GM19324 (cell line): Measurements from ENCODE around the gene ZNF407.
A peak's percentile ranks its signal among the peaks of the same experiment; 100 is the strongest.

Experiments used
- ATAC-seq: cut with Tn5 transposase; IDR thresholded peaks from one replicate; pipeline ENCODE4 v1.9.1; 2021; ENCODE audit warnings: mild to moderate bottlenecking, moderate library complexity; ENCODE audit not compliant: unreplicated experiment, low FRiP score

Gene ZNF407

DNA sequence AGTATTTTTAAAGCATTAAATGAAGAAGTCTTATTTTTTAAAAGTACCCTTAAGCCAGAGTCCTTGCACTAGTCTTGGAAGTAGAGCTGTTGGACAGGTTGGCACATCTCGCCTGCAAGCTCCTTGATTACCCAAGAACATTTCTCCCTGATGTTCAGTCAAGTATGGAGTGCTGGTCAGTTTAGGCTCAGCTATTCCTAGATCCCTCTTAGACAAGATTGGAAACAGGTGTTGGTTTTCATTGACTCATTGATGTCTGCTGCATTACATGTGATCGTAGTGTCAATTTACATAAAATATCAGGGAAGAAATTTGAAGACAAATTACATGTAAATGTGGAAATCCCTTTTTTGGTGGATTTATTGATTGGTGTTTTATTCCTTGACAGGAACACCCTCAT, 170.4 kb downstream of the ZNF407 start:
- ATAC-seq, result no peak

DNA sequence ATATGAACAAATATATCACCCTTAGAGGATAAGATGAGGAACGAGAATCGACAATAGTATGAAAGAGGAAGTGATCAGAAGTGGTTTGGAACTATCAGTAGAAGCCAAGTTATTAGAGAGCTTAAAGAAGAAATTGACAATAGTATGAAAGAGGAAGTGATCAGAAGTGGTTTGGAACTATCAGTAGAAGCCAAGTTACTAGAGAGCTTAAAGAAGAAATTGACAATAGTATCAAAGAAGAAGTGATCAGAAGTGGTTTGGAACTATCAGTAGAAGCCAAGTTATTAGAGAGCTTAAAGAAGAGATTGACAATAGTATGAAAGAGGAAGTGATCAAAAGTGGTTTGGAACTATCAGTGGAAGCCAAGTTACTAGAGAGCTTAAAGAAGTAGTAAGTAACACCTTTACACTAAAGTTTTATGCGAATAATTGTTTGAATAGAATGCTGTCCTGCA, 175.5 kb downstream of the ZNF407 start:
- peak; percentile 87 for ATAC-seq

- ATAC-seq, result no peak
These were observed 176.8 kb downstream of the ZNF407 start for GRCh38 chr18:74774486-74774885.

DNA sequence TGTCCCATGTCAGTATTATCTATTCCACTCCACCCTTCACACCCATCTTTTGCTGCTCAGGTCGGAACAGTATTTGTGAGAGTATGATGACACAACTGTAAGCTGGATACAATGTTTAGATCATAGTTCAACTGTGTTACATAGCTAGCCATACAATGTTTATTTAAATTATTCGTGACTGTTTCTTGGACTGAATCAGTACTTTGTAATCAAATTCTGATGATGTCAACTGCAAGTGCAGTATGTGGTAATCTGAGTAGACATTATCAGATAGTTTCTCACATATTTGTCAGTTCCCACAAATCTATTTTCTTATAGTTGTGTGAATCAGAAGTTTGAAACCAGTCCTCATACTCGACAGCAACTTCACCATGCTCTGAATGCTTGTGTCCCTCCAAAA, 177.6 kb downstream of the ZNF407 start:
- ATAC-seq, result no peak

GRCh38 chr18:74778191-74778847, 180.6 kb downstream of the ZNF407 start:
- ATAC-seq, result no peak

GRCh38 chr18:74784752-74785151, 187.1 kb downstream of the ZNF407 start:
- ATAC-seq, result no peak

- ATAC-seq, result no peak
These were observed 188.0 kb downstream of the ZNF407 start for GRCh38 chr18:74785632-74786031.

GRCh38 chr18:74788657-74789056, 191.0 kb downstream of the ZNF407 start:
- ATAC-seq, result no peak

- no peak for ATAC-seq
These were observed 191.4 kb downstream of the ZNF407 start for GRCh38 chr18:74789078-74789477.

- ATAC-seq, result no peak
These were observed 192.8 kb downstream of the ZNF407 start for GRCh38 chr18:74790451-74790850.

- ATAC-seq, result no peak
These were observed 194.0 kb downstream of the ZNF407 start for GRCh38 chr18:74791501-74792194.

DNA sequence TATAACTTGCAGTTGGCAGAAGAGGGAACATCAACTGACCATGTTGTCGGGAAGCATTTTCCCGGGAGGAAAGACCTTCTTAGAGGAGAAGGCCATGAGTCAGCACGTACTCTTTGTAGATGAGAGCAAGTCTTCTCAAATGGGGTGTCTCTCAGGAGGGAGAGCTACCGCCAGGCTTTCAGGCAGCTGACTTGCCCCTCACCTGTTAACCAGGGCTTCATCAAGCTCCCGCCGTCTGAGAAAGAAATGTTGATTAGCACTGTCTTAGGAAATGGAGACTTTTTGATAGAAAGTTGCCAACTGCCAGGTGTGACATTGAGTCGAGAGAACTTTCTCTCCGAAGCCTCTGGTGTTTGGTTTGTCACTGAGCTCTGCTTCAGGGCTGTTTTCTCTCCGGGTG, 196.1 kb downstream of the ZNF407 start:
- no peak for ATAC-seq

- ATAC-seq, result no peak
These were observed 198.1 kb downstream of the ZNF407 start for GRCh38 chr18:74795751-74796150.

GRCh38 chr18:74796211-74796610, 198.5 kb downstream of the ZNF407 start:
- no peak for ATAC-seq

DNA sequence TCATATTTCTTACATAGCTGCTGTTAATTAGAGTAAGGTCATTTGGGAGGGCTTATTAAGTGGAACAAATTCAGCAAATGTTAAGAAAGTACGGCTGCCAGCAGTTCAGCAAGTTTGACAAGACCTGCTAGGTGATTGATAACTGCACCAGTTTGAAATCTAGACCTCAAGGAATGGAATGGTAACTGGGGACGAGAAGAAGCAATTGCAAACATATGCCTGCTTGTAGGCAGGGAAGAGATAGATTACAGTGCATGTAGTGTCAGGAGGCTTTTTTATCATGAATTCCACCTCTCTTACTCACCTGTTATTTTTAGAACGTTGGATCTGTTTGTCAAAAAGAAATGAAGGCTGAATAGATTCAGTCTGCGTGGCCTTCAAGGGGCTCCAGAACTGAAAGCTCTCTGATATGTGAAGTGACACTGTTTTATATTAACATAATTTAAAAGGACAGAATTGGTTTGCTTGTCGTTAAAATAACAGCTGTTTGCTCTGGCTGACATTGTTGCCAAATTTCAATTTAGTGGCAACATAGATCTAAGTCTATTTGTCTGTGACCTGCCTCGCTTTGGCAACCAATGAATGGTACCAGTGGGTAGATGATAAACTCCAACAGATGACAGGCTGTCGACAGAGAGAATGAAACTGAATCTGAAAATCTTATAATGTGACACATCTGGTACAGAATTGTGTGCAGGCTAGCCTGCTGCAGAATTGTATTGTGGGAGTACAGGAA, 199.3 kb downstream of the ZNF407 start:
- peak; percentile 98 for ATAC-seq

DNA sequence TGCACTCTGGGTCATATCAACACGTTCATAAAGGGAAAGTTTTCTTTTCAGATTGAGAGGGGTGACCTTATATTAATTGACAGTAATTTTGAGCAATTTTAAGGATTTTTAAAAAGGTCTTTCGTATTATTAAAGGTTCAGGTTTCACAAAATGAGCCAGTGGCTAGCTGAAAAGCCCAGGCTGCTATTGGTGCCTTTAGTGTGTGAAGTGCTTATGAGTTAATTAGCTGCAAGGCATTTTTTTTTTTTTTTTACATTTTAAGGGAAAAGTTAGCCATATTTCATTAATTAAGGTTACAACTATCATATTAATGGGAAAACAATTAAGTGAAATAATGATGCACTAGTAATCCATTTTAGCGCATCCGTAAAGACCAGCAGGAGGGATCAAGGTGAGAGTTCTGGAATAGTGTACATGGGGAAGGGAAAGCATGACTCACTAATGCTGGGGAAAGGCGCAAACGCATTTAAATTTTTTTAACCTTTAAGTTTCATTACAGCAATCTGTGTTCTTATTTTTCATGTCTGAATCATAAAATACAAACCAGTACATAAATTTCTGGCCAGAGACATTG, 200.0 kb downstream of the ZNF407 start:
- ATAC-seq, result peak; percentile 47

GRCh38 chr18:74799542-74799941, 201.9 kb downstream of the ZNF407 start:
- ATAC-seq, result no peak

DNA sequence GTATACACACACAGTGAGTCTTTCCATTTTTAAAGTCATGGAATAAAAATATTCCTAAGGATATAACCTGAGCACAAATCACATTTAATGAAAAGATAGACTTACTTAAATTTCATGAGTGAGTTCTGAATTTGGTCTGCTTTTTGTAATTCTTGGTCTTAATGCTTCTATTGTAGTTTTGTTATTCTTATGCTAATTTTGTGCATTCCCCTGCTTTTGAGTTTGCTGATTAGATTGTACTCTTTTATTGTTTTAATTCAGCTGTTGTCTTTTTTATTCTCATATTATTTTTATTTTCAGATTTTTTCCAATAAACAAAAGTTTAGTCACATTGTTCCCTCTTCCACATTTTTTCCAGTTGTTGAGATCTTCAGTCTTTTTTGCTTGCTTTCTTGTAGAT, 202.4 kb downstream of the ZNF407 start:
- no peak for ATAC-seq

- no peak for ATAC-seq
These were observed 205.4 kb downstream of the ZNF407 start for GRCh38 chr18:74803117-74803516.

- ATAC-seq, result no peak
These were observed 206.1 kb downstream of the ZNF407 start for GRCh38 chr18:74803769-74804168.

- no peak for ATAC-seq
These were observed 207.0 kb downstream of the ZNF407 start for GRCh38 chr18:74804677-74805076.
